Neural progenitor cell (in vitro differentiated cells): ENCODE measurements around the gene FAM83E.

Experiments used
- EZH2 ChIP-seq: fragments of 200-600 bp; sonication (generic); IDR thresholded peaks from 2 replicates; pipeline ENCODE4 v1.6.1; 2017; ENCODE audit warnings: antibody characterized with exemption, mild to moderate bottlenecking, moderate library complexity
- EZH2phosphoT487 ChIP-seq: fragments of 200-600 bp; sonication (generic); IDR thresholded peaks from 2 replicates; pipeline ENCODE4 v1.6.1; 2017; ENCODE audit warnings: antibody characterized with exemption
- TF ChIP-seq, protein P1 (sequence below): fragments of 200-600 bp; sonication (generic); IDR thresholded peaks from 2 replicates; pipeline ENCODE4 v1.5.1; 2017; ENCODE audit warnings: antibody characterized with exemption, mild to moderate bottlenecking

GRCh38 chr19:48628486-48629296 lies 13.8 kb upstream of the FAM83E start:
- no peak for TF ChIP-seq EZH2phosphoT487
- TF ChIP-seq, protein P1, sequence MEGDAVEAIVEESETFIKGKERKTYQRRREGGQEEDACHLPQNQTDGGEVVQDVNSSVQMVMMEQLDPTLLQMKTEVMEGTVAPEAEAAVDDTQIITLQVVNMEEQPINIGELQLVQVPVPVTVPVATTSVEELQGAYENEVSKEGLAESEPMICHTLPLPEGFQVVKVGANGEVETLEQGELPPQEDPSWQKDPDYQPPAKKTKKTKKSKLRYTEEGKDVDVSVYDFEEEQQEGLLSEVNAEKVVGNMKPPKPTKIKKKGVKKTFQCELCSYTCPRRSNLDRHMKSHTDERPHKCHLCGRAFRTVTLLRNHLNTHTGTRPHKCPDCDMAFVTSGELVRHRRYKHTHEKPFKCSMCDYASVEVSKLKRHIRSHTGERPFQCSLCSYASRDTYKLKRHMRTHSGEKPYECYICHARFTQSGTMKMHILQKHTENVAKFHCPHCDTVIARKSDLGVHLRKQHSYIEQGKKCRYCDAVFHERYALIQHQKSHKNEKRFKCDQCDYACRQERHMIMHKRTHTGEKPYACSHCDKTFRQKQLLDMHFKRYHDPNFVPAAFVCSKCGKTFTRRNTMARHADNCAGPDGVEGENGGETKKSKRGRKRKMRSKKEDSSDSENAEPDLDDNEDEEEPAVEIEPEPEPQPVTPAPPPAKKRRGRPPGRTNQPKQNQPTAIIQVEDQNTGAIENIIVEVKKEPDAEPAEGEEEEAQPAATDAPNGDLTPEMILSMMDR: no peak
- TF ChIP-seq EZH2: no peak
